H9 (cell line): ENCODE results near the gene PPP1R13L. TPM values are rescaled to one million over a fixed set of nuclear protein-coding genes. Genes with fewer than 3 reads are reported as not detected.

ENCODE experiments used
- DNase-seq: peaks from one replicate; pipeline ENCODE4 v3.0.0-alpha.2; 2017
- H2AFZ ChIP-seq: one replicate; pipeline ENCODE4 v1.6.1; 2013; ENCODE audit warnings: mild to moderate bottlenecking, low read length, control low read depth, moderate library complexity
- H2AK5ac ChIP-seq: 2 replicates; pipeline ENCODE4 v1.6.1; 2013; ENCODE audit warnings: low read length, control low read depth, mixed read lengths; ENCODE audit not compliant: insufficient read length
- H2BK120ac ChIP-seq: one replicate; pipeline ENCODE4 v1.6.1; 2013; ENCODE audit warnings: low read depth, mild to moderate bottlenecking, low read length, control low read depth, inconsistent platforms; ENCODE audit not compliant: poor library complexity, severe bottlenecking
- H2BK12ac ChIP-seq: 2 replicates; pipeline ENCODE4 v1.6.1; 2013; ENCODE audit warnings: low read length, control low read depth, mixed read lengths, low read depth; ENCODE audit not compliant: insufficient read length
- H2BK15ac ChIP-seq: 2 replicates; pipeline ENCODE4 v1.6.1; 2013; ENCODE audit warnings: low read depth, low read length, control low read depth
- H2BK20ac ChIP-seq: one replicate; pipeline ENCODE4 v1.6.1; 2013; ENCODE audit warnings: low read depth, mild to moderate bottlenecking, low read length, control low read depth, inconsistent platforms; ENCODE audit not compliant: poor library complexity, severe bottlenecking
- H2BK5ac ChIP-seq: 2 replicates; pipeline ENCODE4 v1.6.1; 2013; ENCODE audit warnings: low read length, control low read depth, mixed read lengths; ENCODE audit not compliant: insufficient read length
- H3K14ac ChIP-seq: 2 replicates; pipeline ENCODE4 v1.6.1; 2013; ENCODE audit warnings: low read length, control low read depth; ENCODE audit not compliant: insufficient read depth
- H3K18ac ChIP-seq: 2 replicates; pipeline ENCODE4 v1.6.1; 2013; ENCODE audit warnings: low read depth, mild to moderate bottlenecking, mixed read lengths, low read length, control low read depth; ENCODE audit not compliant: insufficient read length
- H3K23ac ChIP-seq: 2 replicates; pipeline ENCODE4 v1.6.1; 2013; ENCODE audit warnings: low read length, control low read depth, mixed read lengths, low read depth; ENCODE audit not compliant: insufficient read length
- H3K23me2 ChIP-seq: 2 replicates; pipeline ENCODE4 v1.6.1; 2013; ENCODE audit warnings: low read depth, mild to moderate bottlenecking, mixed read lengths, low read length, control low read depth; ENCODE audit not compliant: insufficient read length, poor library complexity, severe bottlenecking
- H3K27ac ChIP-seq: 2 replicates; pipeline ENCODE4 v1.5.1; 2013; ENCODE audit warnings: low read length, control low read depth, mixed read lengths, low read depth; ENCODE audit not compliant: insufficient read length
- H3K27me3 ChIP-seq: 2 replicates; pipeline ENCODE4 v1.6.1; 2013; ENCODE audit warnings: low read length, control low read depth, inconsistent platforms; ENCODE audit not compliant: insufficient read depth
- H3K4ac ChIP-seq: 2 replicates; pipeline ENCODE4 v1.6.1; 2013; ENCODE audit warnings: low read depth, mild to moderate bottlenecking, control low read depth, inconsistent platforms, low read length, moderate library complexity
- H3K4me1 ChIP-seq: 2 replicates; pipeline ENCODE4 v1.6.1; 2013; ENCODE audit warnings: low read length, control low read depth, inconsistent platforms; ENCODE audit not compliant: insufficient read depth
- H3K4me2 ChIP-seq: 2 replicates; pipeline ENCODE4 v1.6.1; 2013; ENCODE audit warnings: low read length, control low read depth, mixed read lengths; ENCODE audit not compliant: insufficient read length, insufficient read depth
- H3K56ac ChIP-seq: 2 replicates; pipeline ENCODE4 v1.6.1; 2013; ENCODE audit warnings: low read depth, mild to moderate bottlenecking, mixed read lengths, low read length, control low read depth; ENCODE audit not compliant: insufficient read length
- H3K79me1 ChIP-seq: 2 replicates; pipeline ENCODE4 v1.6.1; 2013; ENCODE audit warnings: low read depth, mild to moderate bottlenecking, moderate library complexity, low read length, control low read depth, inconsistent platforms; ENCODE audit not compliant: insufficient read depth, poor library complexity, severe bottlenecking
- H3K79me2 ChIP-seq: 2 replicates; pipeline ENCODE4 v1.6.1; 2013; ENCODE audit warnings: low read length, control low read depth, inconsistent platforms; ENCODE audit not compliant: insufficient read depth
- H3K9ac ChIP-seq: 2 replicates; pipeline ENCODE4 v1.6.1; 2013; ENCODE audit warnings: low read length, control low read depth, mixed read lengths; ENCODE audit not compliant: insufficient read length; ENCODE audit errors: extremely low read depth
- H3K9me3 ChIP-seq: one replicate; pipeline ENCODE4 v1.6.1; 2013; ENCODE audit warnings: low read depth, low read length, inconsistent platforms; ENCODE audit not compliant: control insufficient read depth
- H3T11ph ChIP-seq: one replicate; pipeline ENCODE4 v1.6.1; 2013; ENCODE audit warnings: mild to moderate bottlenecking, low read length, control low read depth, inconsistent platforms
- H4K20me1 ChIP-seq: one replicate; pipeline ENCODE4 v1.6.1; 2013; ENCODE audit not compliant: control insufficient read depth, insufficient read length, insufficient read depth
- H4K5ac ChIP-seq: 2 replicates; pipeline ENCODE4 v1.6.1; 2013; ENCODE audit warnings: low read depth, mild to moderate bottlenecking, mixed read lengths, low read length, control low read depth; ENCODE audit not compliant: insufficient read length
- H4K8ac ChIP-seq: replicated peaks from 2 replicates; pipeline ENCODE4 v1.6.1; 2013; ENCODE audit warnings: low read length, control low read depth, mixed read lengths, low read depth; ENCODE audit not compliant: insufficient read length
- H4K91ac ChIP-seq: 2 replicates; pipeline ENCODE4 v1.6.1; 2013; ENCODE audit warnings: low read depth, mild to moderate bottlenecking, moderate library complexity, mixed read lengths, low read length, control low read depth; ENCODE audit not compliant: insufficient read length
- H3K27ac Mint-ChIP-seq, 3 experiments: 2 replicates in 2 of 3; 3 replicates in 1 of 3; pipeline ENCODE4 v1.8.0; 2020 to 2021; ENCODE audit warnings: mixed read lengths in 3 of 3, mild to moderate bottlenecking in 1 of 3, moderate library complexity in 1 of 3
- H3K27me3 Mint-ChIP-seq: 2 replicates; pipeline ENCODE4 v1.8.0; 2021; ENCODE audit warnings: low read depth, mild to moderate bottlenecking, moderate library complexity, mixed read lengths
- H3K36me3 Mint-ChIP-seq, 3 experiments: 2 replicates in 2 of 3; 3 replicates in 1 of 3; pipeline ENCODE4 v1.8.0; 2020 to 2021; ENCODE audit warnings: low read depth in 3 of 3, mixed read lengths in 3 of 3; ENCODE audit not compliant: insufficient read depth in 1 of 3
- H3K4me1 Mint-ChIP-seq, 2 experiments: 2 replicates each; pipeline ENCODE4 v1.8.0; 2020; ENCODE audit warnings: mixed read lengths in 2 of 2
- H3K4me3 Mint-ChIP-seq, 2 experiments: 2 replicates in 1 of 2; 3 replicates in 1 of 2; pipeline ENCODE4 v1.8.0; 2020 to 2021; ENCODE audit warnings: mild to moderate bottlenecking in 2 of 2, mixed read lengths in 2 of 2, moderate library complexity in 1 of 2
- H3K9me3 Mint-ChIP-seq, 2 experiments: 2 replicates in 1 of 2; 3 replicates in 1 of 2; pipeline ENCODE4 v1.8.0; 2020; ENCODE audit warnings: mild to moderate bottlenecking in 2 of 2, mixed read lengths in 2 of 2, moderate library complexity in 1 of 2
- WGBS: extraction: QIAGEN DNeasy Blood & Tissue Kit; methylation state at CpG from one replicate; pipeline ENCODE4 v1.1.7; 2013; ENCODE audit warnings: missing lambda C conversion rate, low lambda C conversion rate, mixed read lengths; ENCODE audit not compliant: insufficient read length; ENCODE audit errors: extremely low coverage; 5-methylcytosine and 5-hydroxymethylcytosine counted together
- total RNA-seq: library from RNA; stranded (reverse); gene quantifications from 2 replicates; pipeline ENCODE4 v1.2.1, GENCODE V29; 2021
- TF ChIP-seq, protein P1 (sequence below): fragments of 200-600 bp; sonication (generic); conservative IDR thresholded peaks from 3 replicates; pipeline ENCODE4 v1.8.0; 2021; ENCODE audit warnings: antibody characterized with exemption, mild to moderate bottlenecking

Gene PPP1R13L
- total RNA-seq, 1 experiment from 2014 or later, result 42.6 TPM

- H3K4me1 Mint-ChIP-seq, result no peaks in the 10 kb centered on the region
- no CpG with 5 or more reads among the region's 20 CpGs for WGBS
- no peak overlapping the region for H3K4me3 Mint-ChIP-seq
- Histone ChIP-seq H4K20me1 (no peaks in the 10 kb centered on the region), H4K8ac (no peak overlapping the region), H3K9ac (no peak overlapping the region), H2BK12ac (no peak overlapping the region), H2BK5ac (no peak overlapping the region), H3K4me1 (no peaks in the 10 kb centered on the region), H3K4ac (no peak overlapping the region), H4K91ac (no peak overlapping the region), H3K4me2 (no peak overlapping the region), H4K5ac (no peak overlapping the region), H3K27ac (no peak overlapping the region), H3K9me3 (no peaks in the 10 kb centered on the region), H2AFZ (no peak overlapping the region), H3K14ac (no peak overlapping the region), H3K27me3 (no peaks in the 10 kb centered on the region), H3K79me2 (no peaks in the 10 kb centered on the region), H3K23me2 (no peaks in the 10 kb centered on the region), H3K23ac (no peak overlapping the region), H3K18ac (no peak overlapping the region), H2BK15ac (no peak overlapping the region), H2BK120ac (no peak overlapping the region), H3K79me1 (no peaks in the 10 kb centered on the region), H3T11ph (no peak overlapping the region), H2AK5ac (no peak overlapping the region), H2BK20ac (no peak overlapping the region), H3K56ac (no peak overlapping the region)
- H3K27ac Mint-ChIP-seq, result no peak overlapping the region
- peaks cover 63 to 89% (median 87%) of the 10 kb centered on the region in 3 experiments; a peak in 6 of 7 replicates for H3K36me3 Mint-ChIP-seq
- TF ChIP-seq, protein P1, sequence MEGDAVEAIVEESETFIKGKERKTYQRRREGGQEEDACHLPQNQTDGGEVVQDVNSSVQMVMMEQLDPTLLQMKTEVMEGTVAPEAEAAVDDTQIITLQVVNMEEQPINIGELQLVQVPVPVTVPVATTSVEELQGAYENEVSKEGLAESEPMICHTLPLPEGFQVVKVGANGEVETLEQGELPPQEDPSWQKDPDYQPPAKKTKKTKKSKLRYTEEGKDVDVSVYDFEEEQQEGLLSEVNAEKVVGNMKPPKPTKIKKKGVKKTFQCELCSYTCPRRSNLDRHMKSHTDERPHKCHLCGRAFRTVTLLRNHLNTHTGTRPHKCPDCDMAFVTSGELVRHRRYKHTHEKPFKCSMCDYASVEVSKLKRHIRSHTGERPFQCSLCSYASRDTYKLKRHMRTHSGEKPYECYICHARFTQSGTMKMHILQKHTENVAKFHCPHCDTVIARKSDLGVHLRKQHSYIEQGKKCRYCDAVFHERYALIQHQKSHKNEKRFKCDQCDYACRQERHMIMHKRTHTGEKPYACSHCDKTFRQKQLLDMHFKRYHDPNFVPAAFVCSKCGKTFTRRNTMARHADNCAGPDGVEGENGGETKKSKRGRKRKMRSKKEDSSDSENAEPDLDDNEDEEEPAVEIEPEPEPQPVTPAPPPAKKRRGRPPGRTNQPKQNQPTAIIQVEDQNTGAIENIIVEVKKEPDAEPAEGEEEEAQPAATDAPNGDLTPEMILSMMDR, result no peak
- H3K27me3 Mint-ChIP-seq, result no peaks in the 10 kb centered on the region; the same call in 1 of the 2 replicates
- DNase-seq, result no peak
- no peaks in the 10 kb centered on the region for H3K9me3 Mint-ChIP-seq
Observed at GRCh38 chr19:45356760-45357444, 48.0 kb downstream of the PPP1R13L start.
